GM12878 (cell line): ENCODE data around the gene ZGLP1. TPM values are rescaled to one million over a fixed set of nuclear protein-coding genes. Genes with fewer than 3 reads are reported as not detected.

Experiments used
- ATAC-seq: fragments of 200-7000 bp; cut with Tn5 transposase; 3 replicates; pipeline ENCODE4 v1.9.1; 2020; ENCODE audit warnings: mild to moderate bottlenecking, moderate library complexity
- BruUV-seq: library from RNA; stranded (reverse); fragments of 400-500 nt; replicated peaks from 2 replicates; lab custom pipeline; 2021; lab: Mats Ljungman, UMichigan
- CTCF ChIA-PET: fragments of 300-600 bp; sonication (Branson Sonifier 250); formaldehyde crosslinking; extraction: SDS; loops from one replicate; lab custom pipeline; 2021; ENCODE audit warnings: inconsistent platforms; lab: Yijun Ruan, JAX
- POLR2A ChIA-PET: fragments of 350-600 bp; formaldehyde crosslinking; extraction: SDS; loops from one replicate; lab custom pipeline; 2021; ENCODE audit warnings: inconsistent platforms; lab: Charles Lee
- RAD21 ChIA-PET: fragments of 300-600 bp; sonication (Branson Sonifier 250); formaldehyde crosslinking; loops from one replicate; lab custom pipeline; 2023; ENCODE audit warnings: antibody characterized with exemption; ENCODE audit not compliant: unreplicated experiment; lab: Charles Lee
- SMC1A ChIA-PET: fragments of 300-600 bp; sonication (Branson Sonifier 250); formaldehyde crosslinking; loops from one replicate; lab custom pipeline; 2023; ENCODE audit not compliant: unreplicated experiment, uncharacterized antibody; lab: Charles Lee
- DNase-seq: peaks from one replicate; pipeline ENCODE4 v3.0.0-alpha.2; 2011; ENCODE audit warnings: low read depth, low spot score
- FAIRE-seq: peaks from 3 replicates; lab custom pipeline; 2011; peaks lifted over from hg19 to GRCh38; lab: Jason Lieb, UNC
- H2AFZ ChIP-seq: 2 replicates; pipeline ENCODE4 v1.6.0; 2011; ENCODE audit warnings: low read depth, low read length, control low read depth; ENCODE audit not compliant: control insufficient read depth
- H3K27ac ChIP-seq: 2 replicates; pipeline ENCODE4 v1.5.1; 2011; ENCODE audit warnings: control low read depth; ENCODE audit not compliant: control insufficient read depth, insufficient read depth
- H3K27me3 ChIP-seq, 2 experiments: replicated peaks in 1 of 2; 2 replicates each; pipeline versions ENCODE4 v1.6.0 to v1.6.1; 2011; ENCODE audit warnings: low read length in 1 of 2; ENCODE audit not compliant: control insufficient read depth in 2 of 2, insufficient read depth in 2 of 2
- H3K36me3 ChIP-seq, 2 experiments: 2 replicates each; pipeline ENCODE4 v1.5.1; 2011; ENCODE audit warnings: low read length in 1 of 2; ENCODE audit not compliant: control insufficient read depth in 2 of 2, insufficient read depth in 2 of 2
- H3K4me1 ChIP-seq: 2 replicates; pipeline ENCODE4 v1.6.1; 2011; ENCODE audit warnings: mild to moderate bottlenecking, low read length, moderate library complexity, mixed read lengths; ENCODE audit not compliant: control insufficient read depth, insufficient read depth
- H3K4me2 ChIP-seq: 2 replicates; pipeline ENCODE4 v1.6.0; 2011; ENCODE audit warnings: control low read depth; ENCODE audit not compliant: control insufficient read depth, insufficient read depth
- H3K4me3 ChIP-seq: fragments of 200-600 bp; sonication (generic); 2 replicates; pipeline ENCODE4 v1.5.1; 2016
- H3K79me2 ChIP-seq: 2 replicates; pipeline ENCODE4 v1.6.0; 2011; ENCODE audit warnings: low read length; ENCODE audit not compliant: control insufficient read depth, insufficient read depth
- H3K9ac ChIP-seq: 2 replicates; pipeline ENCODE4 v1.8.0; 2011; ENCODE audit warnings: low read length, control low read depth, mixed read lengths; ENCODE audit not compliant: control insufficient read depth, insufficient read depth
- H3K9me3 ChIP-seq: replicated peaks from 3 replicates; pipeline ENCODE4 v1.5.1; 2011; ENCODE audit warnings: mild to moderate bottlenecking, low read length; ENCODE audit not compliant: control insufficient read depth, insufficient read depth
- H4K20me1 ChIP-seq: 2 replicates; pipeline ENCODE4 v1.6.0; 2011; ENCODE audit not compliant: control insufficient read depth, insufficient read depth
- KDM1A ChIP-seq: fragments of 200-600 bp; sonication (generic); IDR thresholded peaks from 2 replicates; pipeline ENCODE4 v1.6.1; 2016; ENCODE audit warnings: borderline replicate concordance
- NFYB ChIP-seq: IDR thresholded peaks from 2 replicates; pipeline ENCODE4 v1.6.1; 2011; ENCODE audit warnings: low read depth, mild to moderate bottlenecking, low read length, improper control_type of control experiment, moderate library complexity; ENCODE audit not compliant: insufficient read depth
- PKNOX1 ChIP-seq: fragments of 450-650 bp; IDR thresholded peaks from 2 replicates; pipeline ENCODE4 v1.6.1; 2016; ENCODE audit warnings: mild to moderate bottlenecking
- POLR2AphosphoS5 ChIP-seq: IDR thresholded peaks from 2 replicates; pipeline ENCODE4 v1.6.1; 2011; ENCODE audit warnings: mild to moderate bottlenecking, low read length, inconsistent platforms
- SMC3 ChIP-seq: IDR thresholded peaks from 2 replicates; pipeline ENCODE4 v1.6.1; 2011; ENCODE audit warnings: low read length, improper control_type of control experiment, borderline replicate concordance
- WGBS: methylation state at CpG from one replicate; pipeline ENCODE4 v1.1.6; 2016; ENCODE audit warnings: low lambda C conversion rate; ENCODE audit not compliant: insufficient replicate concordance, insufficient coverage; ENCODE audit errors: missing lambda C conversion rate; 5-methylcytosine and 5-hydroxymethylcytosine counted together
- in situ Hi-C: fragments of 300-500 bp; cut with MboI; formaldehyde crosslinking; loops from 9 replicates; pipeline ENCODE4 v1.14.3; 2018; ENCODE audit warnings: mixed read lengths
- intact Hi-C: fragments of 100-400 bp; cut with micrococcal nuclease; formaldehyde crosslinking; loops from one replicate; pipeline ENCODE4 v1.14.2; 2022; ENCODE audit not compliant: unreplicated experiment
- polyA plus RNA-seq, 11 experiments: library from polyadenylated mRNA; depleted of rRNA in 4 of 11; unstranded in 6 of 11; stranded (reverse) in 5 of 11; fragments of >200 nt; fragmentation: Nextera tagmentation in 4 of 11; fragmentation: Illumina TruSeq in 1 of 11; extraction: Ambion mirVana in 4 of 11; extraction: Trizol in 1 of 11; gene quantifications; 1 replicate in 1 of 11; 2 replicates in 10 of 11; pipeline versions ENCODE4 v1.2.1 to v1.2.3, GENCODE V29; 2011 to 2016; ENCODE audit warnings: inconsistent platforms in 2 of 11, missing spikeins in 2 of 11, low read depth in 1 of 11
- total RNA-seq, 4 experiments: library from RNA; depleted of rRNA in 3 of 4; stranded (reverse); fragments of >200 nt in 3 of 4; fragmentation: Illumina TruSeq in 1 of 4; extraction: Trizol in 1 of 4; gene quantifications; 2 replicates each; pipeline versions ENCODE4 v1.2.1 to v1.2.3, GENCODE V29; 2013 to 2021

Gene ZGLP1
- total and polyA plus RNA-seq, 10 of the 15 experiments (the other 5 are each of a cell fraction or from before 2014, with no cell fraction given), result 0.29 to 5.6 (median 1.3) TPM

GRCh38 chr19:10277795-10278589 lies 31.6 kb downstream of the ZGLP1 start:
- intact Hi-C loops (no loop called here), in situ Hi-C loops (no loop called here)
- Histone ChIP-seq H4K20me1 (peaks cover 4% of the 10 kb centered on the region; the same call in 1 of the 2 replicates), H3K9me3 (no peaks in the 10 kb centered on the region), H3K27me3 (no peaks in the 10 kb centered on the region), H3K9ac (no peak overlapping the region; the same call in 1 of the 2 replicates), H2AFZ (no peak overlapping the region), H3K4me3 (peak overlapping the region; percentile 53), H3K4me1 (no peaks in the 10 kb centered on the region; the same call in 1 of the 2 replicates), H3K4me2 (peak overlapping the region; percentile 44), H3K27ac (no peak overlapping the region), H3K36me3 (peaks cover 17 to 19% of the 10 kb centered on the region in 2 experiments; a peak in 3 of 4 replicates), H3K79me2 (peaks cover 49% of the 10 kb centered on the region)
- 78% methylated on average over 9 of the region's 9 CpGs for WGBS
- RAD21 ChIA-PET, result interaction anchor here (0.6 to 1.0 kb wide), 3 partner anchors 12 to 37 kb away, joined by 3 read pairs; partner anchors contain the start of gene ICAM5
- DNase-seq (no peak), ATAC-seq (peak; percentile 5; the same call in 1 of the 3 replicates), FAIRE-seq (no peak)
- POLR2A ChIA-PET, result interaction anchor here (0.6 to 1.8 kb wide), 4 partner anchors 9 to 211 kb away, joined by 3 to 12 read pairs (median 4); partner anchors contain the start of genes ICAM4 and ICAM5
- CTCF ChIA-PET, result interaction anchor here (1.0 to 2.8 kb wide), 4 partner anchors 11 to 113 kb away, joined by 4 to 11 read pairs (median 6); partner anchors contain the start of gene ICAM5
- SMC1A ChIA-PET, result interaction anchor here (0.5 to 3.1 kb wide), 6 partner anchors 9 to 322 kb away, joined by 3 to 17 read pairs (median 4); partner anchors contain the start of genes ICAM4 and ICAM5
- BruUV-seq, result TSS peak; percentile 40
- no peak for TF ChIP-seq SMC3
- 0 out of 2 replicates have a peak, but pooled peaks have one; percentile 28 for TF ChIP-seq NFYB
- TF ChIP-seq PKNOX1, result peak; percentile 72
- 0 out of 2 replicates have a peak, but pooled peaks have one; percentile 36 for TF ChIP-seq POLR2AphosphoS5
- TF ChIP-seq KDM1A, result no peak
